Stimulated activated CD8-positive, alpha-beta memory T cell treated with anti-CD3 and anti-CD28 coated beads, Interleukin-12 subunit alpha, Interleukin-12 subunit beta, amount 100 ng/mL, for 24 hours (primary cell): Measurements from ENCODE around the gene SOWAHC.
"Not testable (repeated sequence)": the region's sequence is repeated elsewhere in the genome, so short reads cannot be mapped to it uniquely, and the experiment has no call there.

Experiments
- DNase-seq: peaks from one replicate; pipeline ENCODE4 v3.0.0-alpha.2; 2020; ENCODE audit errors: extremely low read depth

SOWAHC gene, protein sequence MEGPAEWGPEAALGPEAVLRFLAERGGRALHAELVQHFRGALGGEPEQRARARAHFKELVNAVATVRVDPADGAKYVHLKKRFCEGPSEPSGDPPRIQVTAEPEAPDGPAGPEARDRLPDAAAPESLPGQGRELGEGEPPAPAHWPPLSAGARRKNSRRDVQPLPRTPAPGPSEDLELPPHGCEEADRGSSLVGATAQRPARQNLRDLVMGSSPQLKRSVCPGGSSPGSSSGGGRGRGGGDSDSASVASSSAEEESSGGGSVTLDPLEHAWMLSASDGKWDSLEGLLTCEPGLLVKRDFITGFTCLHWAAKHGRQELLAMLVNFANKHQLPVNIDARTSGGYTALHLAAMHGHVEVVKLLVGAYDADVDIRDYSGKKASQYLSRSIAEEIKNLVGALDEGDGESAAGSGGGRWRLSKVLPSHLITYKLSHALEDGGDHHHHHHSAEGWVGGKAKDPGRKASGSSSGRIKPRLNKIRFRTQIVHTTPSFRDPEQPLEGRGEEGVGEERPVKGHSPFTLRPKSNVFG

DNA sequence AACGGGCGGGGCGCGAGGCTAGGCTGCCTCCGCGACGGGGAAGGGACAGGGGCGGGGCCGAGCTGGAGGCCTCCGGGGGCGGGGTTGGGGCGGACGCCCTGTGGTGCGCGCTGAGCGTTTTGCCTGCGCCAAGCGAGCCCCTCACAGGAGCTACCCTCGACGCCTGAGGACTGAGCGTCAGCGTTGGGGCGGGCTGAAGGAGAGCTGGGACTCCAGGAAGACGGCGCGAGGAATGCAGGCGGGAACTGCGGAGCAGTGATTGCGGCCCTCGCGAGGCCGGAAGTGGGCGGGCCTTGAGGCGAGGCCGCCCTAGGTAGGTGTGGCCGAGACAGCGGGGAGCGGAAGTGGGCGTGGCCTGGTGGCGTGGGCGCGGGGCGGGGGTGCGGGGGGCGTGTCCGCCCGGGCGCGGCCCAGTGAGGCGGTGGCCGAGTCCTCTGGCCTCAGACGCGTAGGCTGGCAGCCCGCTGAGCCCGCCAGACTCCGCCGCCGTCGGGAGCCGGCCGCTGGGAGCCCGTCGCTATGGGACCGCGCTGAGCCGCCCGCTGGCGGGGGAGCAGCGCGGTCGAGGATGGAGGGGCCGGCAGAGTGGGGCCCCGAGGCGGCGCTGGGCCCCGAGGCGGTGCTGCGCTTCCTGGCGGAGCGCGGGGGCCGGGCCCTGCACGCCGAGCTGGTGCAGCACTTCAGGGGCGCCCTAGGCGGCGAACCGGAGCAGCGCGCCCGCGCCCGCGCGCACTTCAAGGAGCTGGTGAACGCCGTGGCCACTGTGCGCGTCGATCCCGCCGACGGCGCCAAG, at the start of gene SOWAHC, which contains the start of gene SEPTIN10:
TSS of gene SOWAHC (plus strand) at position 443 of the 793 bp plus-strand sequence. CDS start at position 569, 126 bp downstream.
TSS of gene SEPTIN10 (minus strand) at position 45 of the 793 bp plus-strand sequence. CDS start 139 bp downstream, outside the sequence.
- DNase-seq = peak; percentile 39

DNA sequence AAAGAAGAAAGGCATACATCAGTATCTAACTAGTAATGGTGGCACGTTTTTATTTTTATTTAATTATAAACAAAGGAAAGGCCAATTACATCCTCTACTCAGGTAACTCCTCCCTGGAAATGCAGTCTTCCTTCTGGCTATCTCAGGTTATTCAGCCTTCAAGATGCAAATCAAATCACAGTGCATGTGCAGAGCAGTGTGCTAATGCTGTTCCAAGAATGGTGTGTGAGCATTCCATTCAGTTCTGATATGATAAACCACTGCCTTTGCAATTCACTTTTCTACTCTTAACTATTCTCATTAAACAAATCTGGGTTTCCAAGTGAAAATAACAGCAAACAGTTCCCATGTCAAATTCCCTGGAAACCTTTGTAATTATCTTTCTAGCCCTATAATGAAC, 38.8 kb upstream of the SOWAHC start:
- DNase-seq = no peak

DNA sequence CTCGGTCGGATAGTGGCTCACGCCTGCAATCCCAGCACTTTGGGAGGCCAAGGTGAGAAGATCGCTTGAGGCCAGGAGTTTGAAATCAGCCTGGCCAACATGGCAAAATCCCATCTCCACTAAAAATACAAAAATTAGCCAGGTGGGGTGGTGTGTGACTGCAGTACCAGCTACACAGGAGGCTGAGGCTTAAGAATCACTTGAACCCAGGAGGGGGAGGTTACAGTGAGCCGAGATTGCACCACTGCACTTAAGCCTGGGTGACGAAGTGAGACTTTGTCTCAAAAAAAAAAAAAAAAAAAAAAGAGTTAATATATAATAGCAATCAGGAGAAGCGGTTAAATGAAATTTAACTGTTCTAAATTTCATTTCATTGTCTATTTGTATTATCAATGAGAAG, 36.5 kb upstream of the SOWAHC start:
- not testable (repeated sequence) for DNase-seq

- no peak for DNase-seq
Observed at GRCh38 chr2:109582928-109583895, 31.0 kb upstream of the SOWAHC start.

DNA sequence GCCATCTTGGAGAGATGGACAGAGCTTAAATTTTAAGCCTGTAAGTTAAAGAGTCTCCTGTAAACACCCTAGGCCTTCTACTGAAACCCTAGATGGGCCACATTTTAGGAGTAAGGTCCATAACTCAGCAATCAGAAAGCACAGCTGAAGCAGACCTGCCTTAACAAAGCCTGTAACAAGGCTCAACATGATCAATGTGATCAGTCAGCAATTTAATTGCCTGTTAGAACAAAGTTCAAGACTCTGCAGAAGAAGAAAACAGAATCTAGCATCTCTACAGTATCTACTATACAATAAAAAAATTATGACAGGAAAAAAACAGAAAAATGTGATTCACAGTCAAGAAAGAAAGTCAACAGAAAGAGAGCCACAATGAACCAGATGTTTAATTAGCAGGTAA, 27.5 kb upstream of the SOWAHC start:
- DNase-seq = no peak

DNA sequence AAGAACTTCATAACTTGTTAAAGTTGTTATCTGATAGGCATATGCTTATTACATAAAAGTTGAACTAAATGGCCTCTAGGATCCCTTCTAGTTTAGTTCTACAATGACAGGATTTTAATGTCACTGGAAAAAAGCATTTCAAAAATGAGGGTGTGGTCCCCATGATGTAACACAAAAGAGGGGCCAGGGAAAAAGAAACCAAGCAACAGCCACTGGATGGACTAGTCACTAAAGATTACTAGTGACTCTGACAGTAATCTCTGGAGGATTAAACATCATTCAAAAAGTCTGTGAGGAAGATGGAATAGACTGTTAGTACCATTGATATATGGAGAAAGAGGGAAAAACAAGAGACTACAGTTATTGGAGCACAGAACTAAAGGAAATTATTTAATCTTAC, 23.0 kb upstream of the SOWAHC start:
- DNase-seq = no peak

DNA sequence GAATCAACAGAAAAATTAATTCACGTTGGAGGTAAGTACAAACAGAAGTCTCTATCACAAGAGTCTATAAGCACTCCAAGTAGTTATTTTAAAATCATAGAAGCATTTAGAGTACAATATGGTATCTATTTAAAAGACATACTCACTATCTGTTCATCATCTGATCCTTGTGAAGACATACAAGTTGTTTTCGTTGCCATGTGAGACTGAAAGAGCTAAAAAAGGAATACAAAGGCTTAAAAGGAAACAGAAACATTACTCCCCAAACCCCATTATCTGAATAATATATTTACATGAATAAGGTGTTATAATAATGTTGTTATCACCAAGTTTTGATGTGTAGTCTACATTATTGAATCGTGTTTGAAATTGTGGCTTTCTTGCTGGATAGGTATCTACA, 21.3 kb upstream of the SOWAHC start:
- no peak for DNase-seq

DNA sequence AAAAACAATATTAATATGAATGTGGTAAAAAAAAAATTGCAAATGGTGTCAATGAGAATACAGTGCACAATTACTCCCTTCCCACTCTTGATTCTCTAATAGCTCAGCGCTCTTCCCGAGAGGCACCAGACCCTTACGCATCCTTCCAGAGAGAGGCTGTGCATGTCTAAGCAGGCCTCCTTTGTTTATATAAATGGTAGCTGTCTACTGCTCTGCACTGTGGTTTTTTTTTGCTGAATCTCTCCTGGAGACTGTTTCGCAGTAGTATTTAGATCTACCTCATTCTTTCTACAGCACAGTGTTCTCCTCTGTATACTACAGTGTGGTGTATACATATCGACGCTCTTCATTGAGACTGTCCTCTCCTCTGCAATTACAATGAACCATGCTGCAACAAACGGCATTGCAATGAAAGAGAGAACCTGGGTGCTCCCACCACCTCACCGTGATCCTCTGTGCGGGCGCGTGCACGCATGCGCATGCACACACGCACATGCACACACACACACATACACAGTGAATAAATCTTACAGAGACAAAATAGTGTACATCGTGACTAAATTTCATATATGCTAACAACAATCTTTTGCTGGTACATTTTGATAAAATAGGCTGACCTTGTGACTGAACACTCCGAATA, 19.8 kb upstream of the SOWAHC start:
- DNase-seq = no peak

GRCh38 chr2:109595644-109596043, 18.5 kb upstream of the SOWAHC start:
- DNase-seq = no peak

GRCh38 chr2:109597283-109597682, 16.9 kb upstream of the SOWAHC start:
- no peak for DNase-seq

- DNase-seq = no peak
Observed at GRCh38 chr2:109601783-109602182, 12.4 kb upstream of the SOWAHC start.

DNA sequence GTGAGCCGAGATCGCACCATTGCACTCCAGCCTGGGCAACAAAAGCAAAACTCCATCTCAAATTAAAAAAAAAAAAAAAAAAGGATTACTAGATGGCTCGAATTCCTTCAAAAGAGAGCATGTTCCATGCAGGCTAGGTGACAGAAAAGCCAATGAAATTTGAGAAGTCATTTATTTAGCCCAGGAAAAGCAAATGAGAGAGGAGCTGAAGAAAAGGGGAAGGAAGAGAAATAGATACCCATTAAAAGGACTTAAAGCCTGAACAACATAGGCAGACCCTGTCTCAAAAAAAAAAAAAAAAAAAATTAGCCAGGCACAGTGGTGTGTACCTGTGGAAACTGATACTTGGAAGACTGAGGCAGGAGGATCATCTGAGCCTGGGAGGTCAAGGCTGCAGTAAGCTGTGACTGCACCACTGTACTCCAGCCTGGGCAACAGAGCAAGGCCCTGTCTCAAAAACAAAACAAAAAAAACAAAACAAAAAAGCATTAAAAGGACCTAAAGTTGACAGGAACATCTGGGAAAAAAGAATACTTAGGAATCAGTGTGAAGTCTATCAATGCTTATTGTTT, 11.5 kb upstream of the SOWAHC start:
- DNase-seq = no peak

- DNase-seq = no peak
Observed at GRCh38 chr2:109604597-109604996, 9.6 kb upstream of the SOWAHC start.

DNA sequence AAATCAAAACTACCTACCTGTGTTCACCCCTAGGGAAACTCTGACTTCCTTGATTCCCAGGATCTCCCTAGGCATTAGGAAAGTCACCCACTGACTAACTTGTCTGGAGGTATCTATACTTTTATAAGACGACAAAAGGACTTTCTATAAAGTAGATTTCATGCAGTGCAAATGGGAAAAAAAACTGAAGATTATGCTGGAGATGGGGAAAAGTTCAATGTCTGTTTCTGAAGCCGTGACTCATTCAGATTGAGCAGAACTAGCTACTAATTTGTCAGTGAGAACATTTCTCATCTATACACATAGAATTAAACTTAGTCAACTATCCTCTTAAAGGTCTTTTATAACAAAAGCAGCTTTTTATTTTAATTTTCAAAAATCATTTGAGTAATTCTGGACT, 6.4 kb upstream of the SOWAHC start:
- no peak for DNase-seq

- no peak for DNase-seq
Observed at GRCh38 chr2:109609352-109610024, 4.7 kb upstream of the SOWAHC start.

GRCh38 chr2:109611467-109612095, 2.6 kb upstream of the SOWAHC start:
- DNase-seq = no peak

DNA sequence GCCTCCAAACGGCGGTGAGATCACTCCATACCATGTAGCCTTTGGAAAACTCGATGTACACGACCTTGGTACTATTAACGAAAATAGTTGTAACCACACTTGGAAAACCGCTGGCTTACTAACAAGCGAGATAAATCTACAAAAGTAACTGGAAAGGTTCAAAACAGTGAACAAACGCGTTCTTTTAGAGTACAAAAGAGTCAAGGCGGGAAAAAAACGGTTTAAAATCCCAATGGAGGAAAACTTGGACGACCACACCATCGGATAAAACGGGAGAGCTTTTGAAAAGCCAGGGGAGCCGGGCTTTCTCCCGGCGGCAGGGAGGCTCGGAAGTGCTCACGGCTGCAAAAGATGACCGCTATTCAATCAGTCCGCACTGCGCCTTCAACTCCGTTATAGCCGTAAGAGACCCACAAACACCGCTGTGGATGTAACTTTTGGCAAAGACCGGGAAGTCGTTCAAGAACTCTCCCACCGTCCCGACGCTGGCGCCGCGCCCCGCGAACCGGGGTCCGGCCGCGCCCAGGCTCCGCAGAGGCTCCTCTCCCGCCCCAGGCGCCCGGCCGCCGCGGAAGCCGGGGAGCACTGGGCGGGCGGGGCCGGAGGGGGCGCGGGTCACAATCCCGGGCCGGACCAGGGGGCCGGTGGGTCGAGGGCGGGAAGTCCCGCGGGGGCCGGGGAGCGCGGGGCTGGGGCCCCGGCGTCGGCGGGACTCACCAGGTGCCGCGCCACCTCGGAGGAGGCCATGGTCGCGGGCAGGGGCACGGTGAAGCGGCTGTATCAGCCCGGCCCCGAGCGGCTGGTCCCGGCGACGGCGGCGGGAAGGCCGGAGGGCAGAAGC, 863 bp upstream of the SOWAHC start:
- no peak for DNase-seq
